ENCODE data around the gene BCDIN3D.
"Not testable (repeated sequence)": the region's sequence is repeated elsewhere in the genome, so short reads cannot be mapped to it uniquely, and the experiment has no call there.

Gene BCDIN3D

GRCh38 chr12:49863946-49864797 is 21.3 kb upstream of the BCDIN3D start:
- no peak for DNase-seq (ENCODE audit: low spot score)

DNA sequence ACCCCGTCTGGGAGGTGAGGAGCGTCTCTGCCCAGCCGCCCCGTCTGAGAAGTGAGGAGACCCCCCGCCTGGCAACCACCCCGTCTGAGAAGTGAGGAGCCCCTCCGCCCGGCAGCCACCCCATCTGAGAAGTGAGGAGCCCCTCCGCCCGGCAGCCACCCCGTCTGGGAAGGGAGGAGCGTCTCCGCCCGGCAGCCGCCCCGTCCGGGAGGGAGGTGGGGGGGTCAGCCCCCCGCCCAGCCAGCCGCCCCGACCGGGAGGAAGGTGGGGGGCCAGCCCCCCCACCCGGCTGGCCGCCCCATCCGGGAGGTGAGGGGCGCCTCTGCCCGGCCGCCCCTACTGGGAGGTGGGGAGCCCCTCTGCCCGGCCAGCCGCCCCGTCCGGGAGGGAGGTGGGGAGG is 18.0 kb upstream of the BCDIN3D start:
- not testable (repeated sequence) for DNase-seq (ENCODE audit: low spot score)

- DNase-seq (ENCODE audit: low spot score): not testable (repeated sequence)
These were observed 13.0 kb upstream of the BCDIN3D start for GRCh38 chr12:49855890-49856289.

GRCh38 chr12:49854976-49855375 is 12.1 kb upstream of the BCDIN3D start:
- no peak for DNase-seq (ENCODE audit: low spot score)

GRCh38 chr12:49853671-49854070 is 10.8 kb upstream of the BCDIN3D start:
- no peak for DNase-seq (ENCODE audit: low spot score)

DNA sequence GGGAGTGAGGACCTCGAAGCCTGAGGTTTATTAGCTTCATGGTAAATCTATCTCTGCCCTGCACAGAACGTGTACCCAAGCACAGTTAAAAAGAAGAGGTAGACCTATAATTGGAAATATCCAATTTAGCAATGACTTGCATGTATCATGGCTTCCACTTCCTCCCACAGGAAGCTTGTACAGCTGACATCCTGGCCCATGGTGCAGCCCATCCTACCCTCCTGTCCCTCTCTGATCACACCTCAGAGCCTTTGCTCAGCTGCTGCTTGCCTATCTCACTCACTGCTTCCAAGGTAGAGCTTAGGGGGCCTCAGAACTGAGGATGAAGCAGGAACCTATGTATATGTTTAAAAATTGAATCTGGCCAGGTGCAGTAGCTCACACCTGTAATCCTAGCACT is 4.3 kb upstream of the BCDIN3D start:
- DNase-seq (ENCODE audit: low spot score): no peak

GRCh38 chr12:49846032-49846431 is 3.1 kb upstream of the BCDIN3D start:
- no peak for DNase-seq (ENCODE audit: low spot score)

GRCh38 chr12:49843876-49844437 is 1.1 kb upstream of the BCDIN3D start:
- no peak for DNase-seq (ENCODE audit: low spot score)

GRCh38 chr12:49843411-49843810 is 505 bp upstream of the BCDIN3D start:
- no peak for DNase-seq (ENCODE audit: low spot score)

GRCh38 chr12:49838973-49839633 is 3.8 kb downstream of the BCDIN3D start:
- DNase-seq (ENCODE audit: low spot score): peak; percentile 42

DNA sequence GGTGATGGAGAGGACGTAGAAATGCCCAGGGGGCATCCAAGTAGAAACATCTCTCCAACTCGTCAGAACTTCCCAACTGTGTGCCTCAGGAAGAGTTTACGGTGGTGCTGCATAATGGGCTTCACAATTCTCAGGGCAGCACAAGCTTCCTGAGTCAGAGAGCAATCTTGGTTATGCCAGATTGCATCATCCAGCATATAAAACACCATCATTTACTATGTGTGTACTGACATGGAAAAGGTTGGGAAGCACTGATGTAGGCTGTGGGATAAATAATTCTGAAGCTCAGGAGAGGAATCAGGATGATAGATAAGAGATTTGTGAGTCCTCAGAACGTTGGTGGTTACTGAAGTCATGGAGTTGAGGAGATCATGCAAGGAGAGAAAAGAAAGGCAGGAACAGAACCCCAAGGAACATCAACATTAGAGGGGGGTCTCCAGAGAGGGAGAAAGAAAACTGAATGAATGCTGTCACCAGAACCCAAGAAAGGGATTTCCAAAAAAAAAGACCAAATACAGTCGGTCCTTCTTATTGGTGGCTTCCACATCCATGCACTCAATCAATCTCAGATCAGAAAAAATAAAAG is 10.0 kb downstream of the BCDIN3D start:
- DNase-seq (ENCODE audit: low spot score): no peak

- no peak for DNase-seq (ENCODE audit: low spot score)
These were observed 11.2 kb downstream of the BCDIN3D start for GRCh38 chr12:49831717-49832116.

GRCh38 chr12:49828133-49829091 is 14.5 kb downstream of the BCDIN3D start, which contains the start of gene NCKAP5L:
Gene NCKAP5L (minus strand): TSS chr12:49828413. CDS start chr12:49804044, 24,369 bp downstream.
- DNase-seq (ENCODE audit: low spot score): peak; percentile 95

GRCh38 chr12:49827401-49828099 is 15.4 kb downstream of the BCDIN3D start:
- peak; percentile 73 for DNase-seq (ENCODE audit: low spot score)

DNA sequence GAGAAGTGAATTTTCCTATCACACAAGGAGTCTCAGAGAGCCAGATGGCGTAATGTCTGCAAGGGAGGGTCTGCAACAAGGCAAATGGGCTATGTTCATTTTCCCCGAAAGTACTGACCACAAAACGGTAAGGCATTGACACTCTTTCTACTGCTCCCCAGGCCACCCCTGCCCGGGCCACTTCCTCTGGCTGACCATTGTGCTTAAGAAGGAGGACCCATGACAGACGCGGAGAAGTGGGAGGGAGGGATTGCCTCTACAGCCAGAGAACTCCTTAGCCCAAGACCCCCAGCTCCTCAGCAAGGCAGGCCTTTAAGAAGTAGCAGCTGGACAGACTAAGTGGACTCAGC is 15.9 kb downstream of the BCDIN3D start:
- peak; percentile 17 for DNase-seq (ENCODE audit: low spot score)

- no peak for DNase-seq (ENCODE audit: low spot score)
These were observed 16.9 kb downstream of the BCDIN3D start for GRCh38 chr12:49825971-49826421.

DNA sequence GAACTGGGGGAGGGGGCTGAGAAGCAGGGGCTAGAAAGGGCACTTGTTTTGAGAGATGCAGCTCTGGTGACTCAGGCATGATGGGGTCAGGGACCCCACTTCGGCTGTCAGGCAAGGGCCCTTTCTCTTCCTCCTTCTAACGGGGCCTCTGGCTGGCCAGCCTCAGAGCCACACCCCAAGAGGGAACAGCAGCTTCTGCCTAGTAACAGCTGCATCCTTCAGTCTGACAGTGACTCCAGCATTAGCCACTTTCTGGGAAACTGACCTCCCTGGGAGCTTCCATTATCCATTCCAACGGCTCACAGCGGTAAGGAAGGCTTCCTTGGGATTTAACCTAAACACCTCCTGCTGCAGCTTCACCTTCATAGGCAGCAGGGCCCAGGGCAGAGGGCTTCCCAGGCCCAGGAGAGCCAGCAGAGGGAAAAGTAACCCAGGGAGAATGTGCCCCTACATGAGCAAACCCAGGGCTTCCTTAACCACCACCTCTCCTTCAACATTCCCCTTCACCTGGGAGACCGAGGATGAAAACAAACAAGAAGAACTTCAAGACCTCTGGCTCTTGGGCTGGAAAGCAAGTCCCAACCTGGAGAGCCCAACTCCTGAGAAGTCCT is 17.4 kb downstream of the BCDIN3D start:
- peak; percentile 34 for DNase-seq (ENCODE audit: low spot score)

DNA sequence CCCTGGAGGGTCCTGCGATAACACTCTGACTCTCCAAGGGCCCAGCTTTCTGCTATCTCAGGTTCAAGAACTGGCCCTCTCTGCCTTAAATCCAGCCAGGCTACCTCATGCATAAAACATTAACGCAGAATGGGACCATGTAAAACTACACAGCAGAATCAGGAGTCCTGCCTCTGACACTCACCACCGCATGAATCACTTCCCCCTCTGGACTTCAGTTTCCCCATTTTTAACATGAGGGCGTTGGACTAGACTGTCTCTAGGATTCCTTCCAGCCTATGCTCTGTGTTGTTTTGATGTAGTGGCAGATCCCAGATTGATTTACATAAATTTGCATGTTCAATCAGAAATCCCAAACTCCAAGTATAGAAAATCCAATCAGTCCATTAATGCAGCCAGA is 18.0 kb downstream of the BCDIN3D start:
- DNase-seq (ENCODE audit: low spot score): peak; percentile 50

- no peak for DNase-seq (ENCODE audit: low spot score)
These were observed 18.5 kb downstream of the BCDIN3D start for GRCh38 chr12:49824416-49824815.

DNA sequence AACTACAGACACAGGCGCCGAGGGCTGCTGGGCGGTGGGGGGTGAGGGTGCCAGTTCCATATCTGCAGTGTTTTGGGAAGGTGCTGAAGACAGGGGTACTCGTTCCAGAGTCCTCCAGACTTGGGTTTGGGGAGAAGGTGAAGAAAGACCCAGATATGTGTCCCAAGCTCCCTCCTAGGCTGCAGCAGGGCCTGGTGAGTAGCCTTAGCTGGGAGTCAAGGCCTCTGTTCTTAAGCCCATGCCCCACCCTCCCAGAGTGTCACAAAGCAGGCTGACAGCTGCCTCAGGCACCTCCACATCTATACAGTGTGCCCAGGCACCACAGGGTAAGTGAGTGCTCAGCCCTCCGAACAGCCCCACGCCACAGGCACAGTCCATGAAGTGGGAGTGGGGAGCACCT is 19.0 kb downstream of the BCDIN3D start:
- no peak for DNase-seq (ENCODE audit: low spot score)
